Fibroblast of lung (primary cell): ENCODE measurements around the gene GALNT11. TPM values are rescaled to one million over a fixed set of nuclear protein-coding genes. Genes with fewer than 3 reads are reported as not detected.

ENCODE experiments used
- DNase-seq, 2 donors: peaks; one replicate each; pipeline versions ENCODE4 v3.0.0 to v3.0.0-alpha.2; 2010; ENCODE audit warnings: low read depth in 2 of 2
- H2AFZ ChIP-seq: 2 replicates; pipeline ENCODE4 v1.5.1; 2012; ENCODE audit warnings: low read length, control low read depth, inconsistent platforms
- H3K27ac ChIP-seq: 2 replicates; pipeline ENCODE4 v1.5.1; 2011; ENCODE audit warnings: low read length, control low read depth; ENCODE audit not compliant: insufficient read depth
- H3K27me3 ChIP-seq: 2 replicates; pipeline ENCODE4 v1.5.1; 2011; ENCODE audit warnings: mild to moderate bottlenecking, low read length; ENCODE audit not compliant: control insufficient read depth, insufficient read depth
- H3K36me3 ChIP-seq: 2 replicates; pipeline ENCODE4 v1.5.1; 2011; ENCODE audit warnings: low read length; ENCODE audit not compliant: control insufficient read depth, insufficient read depth
- H3K4me1 ChIP-seq: 2 replicates; pipeline ENCODE4 v1.5.1; 2011; ENCODE audit warnings: low read length; ENCODE audit not compliant: control insufficient read depth, insufficient read depth; ENCODE audit errors: extremely low read depth
- H3K4me2 ChIP-seq: 2 replicates; pipeline ENCODE4 v1.5.1; 2011; ENCODE audit warnings: low read length, control low read depth; ENCODE audit not compliant: insufficient read depth; ENCODE audit errors: extremely low read depth
- H3K4me3 ChIP-seq, 4 experiments: fragments of 200-600 bp in 1 of 4; sonication (generic) in 1 of 4; replicated peaks in 1 of 4; 2 replicates each; pipeline ENCODE4 v1.5.1; 2011 to 2016; ENCODE audit warnings: low read length in 4 of 4, low read depth in 3 of 4, mild to moderate bottlenecking in 3 of 4, control low read depth in 2 of 4, inconsistent platforms in 1 of 4, mixed read lengths in 1 of 4; ENCODE audit not compliant: insufficient read depth in 1 of 4; ENCODE audit errors: control extremely low read depth in 1 of 4
- H3K79me2 ChIP-seq: 2 replicates; pipeline ENCODE4 v1.5.1; 2012; ENCODE audit warnings: mild to moderate bottlenecking, low read length, inconsistent platforms; ENCODE audit not compliant: control insufficient read depth, insufficient read depth
- H3K9ac ChIP-seq: 2 replicates; pipeline ENCODE4 v1.5.1; 2011; ENCODE audit warnings: mild to moderate bottlenecking, low read length, control low read depth; ENCODE audit not compliant: insufficient read depth
- H3K9me3 ChIP-seq: 2 replicates; pipeline ENCODE4 v1.5.1; 2012; ENCODE audit warnings: low read depth, low read length; ENCODE audit not compliant: control insufficient read depth, insufficient read depth
- H4K20me1 ChIP-seq: 2 replicates; pipeline ENCODE4 v1.5.1; 2011; ENCODE audit warnings: low read length; ENCODE audit not compliant: control insufficient read depth, insufficient read depth; ENCODE audit errors: extremely low read depth
- EZH2 ChIP-seq: IDR thresholded peaks from 2 replicates; pipeline ENCODE4 v1.5.1; 2012; ENCODE audit warnings: low read length, control low read depth, mild to moderate bottlenecking; ENCODE audit errors: missing control alignments
- polyA plus RNA-seq, 2 donors: library from polyadenylated mRNA; depleted of rRNA in 1 of 2; stranded (reverse) in 1 of 2; unstranded in 1 of 2; fragments of >200 nt; gene quantifications; 2 replicates each; pipeline ENCODE4 v1.2.1, GENCODE V29; 2011 to 2012; ENCODE audit warnings: missing spikeins in 1 of 2
- total RNA-seq: library from RNA; depleted of rRNA; stranded (reverse); fragments of >200 nt; gene quantifications from 2 replicates; pipeline ENCODE4 v1.2.1, GENCODE V29; 2014
- TF ChIP-seq, protein P1 (sequence below), 2 donors: IDR thresholded peaks in 1 of 2; conservative IDR thresholded peaks in 1 of 2; 1 replicate in 1 of 2; 2 replicates in 1 of 2; pipeline ENCODE4 v1.5.1; 2011 to 2012; ENCODE audit warnings: low read length in 2 of 2, control low read depth in 1 of 2, inconsistent platforms in 1 of 2, low read depth in 1 of 2, mild to moderate bottlenecking in 1 of 2

The GALNT11 gene
- total and polyA plus RNA-seq, 2 donors (not counting 1 experiment from before 2014, with no cell fraction given): 43.8 to 56.3 TPM

GRCh38 chr7:152140067-152140466, 114.6 kb downstream of the GALNT11 start:
- H3K9me3 ChIP-seq: no peaks in the 10 kb centered on the region
- H4K20me1 ChIP-seq: no peaks in the 10 kb centered on the region
- H3K4me2 ChIP-seq: no peak overlapping the region
- H3K27me3 ChIP-seq: no peaks in the 10 kb centered on the region
- no peak overlapping the region for H3K9ac ChIP-seq
- H3K27ac ChIP-seq: no peak overlapping the region
- TF ChIP-seq, protein P1, sequence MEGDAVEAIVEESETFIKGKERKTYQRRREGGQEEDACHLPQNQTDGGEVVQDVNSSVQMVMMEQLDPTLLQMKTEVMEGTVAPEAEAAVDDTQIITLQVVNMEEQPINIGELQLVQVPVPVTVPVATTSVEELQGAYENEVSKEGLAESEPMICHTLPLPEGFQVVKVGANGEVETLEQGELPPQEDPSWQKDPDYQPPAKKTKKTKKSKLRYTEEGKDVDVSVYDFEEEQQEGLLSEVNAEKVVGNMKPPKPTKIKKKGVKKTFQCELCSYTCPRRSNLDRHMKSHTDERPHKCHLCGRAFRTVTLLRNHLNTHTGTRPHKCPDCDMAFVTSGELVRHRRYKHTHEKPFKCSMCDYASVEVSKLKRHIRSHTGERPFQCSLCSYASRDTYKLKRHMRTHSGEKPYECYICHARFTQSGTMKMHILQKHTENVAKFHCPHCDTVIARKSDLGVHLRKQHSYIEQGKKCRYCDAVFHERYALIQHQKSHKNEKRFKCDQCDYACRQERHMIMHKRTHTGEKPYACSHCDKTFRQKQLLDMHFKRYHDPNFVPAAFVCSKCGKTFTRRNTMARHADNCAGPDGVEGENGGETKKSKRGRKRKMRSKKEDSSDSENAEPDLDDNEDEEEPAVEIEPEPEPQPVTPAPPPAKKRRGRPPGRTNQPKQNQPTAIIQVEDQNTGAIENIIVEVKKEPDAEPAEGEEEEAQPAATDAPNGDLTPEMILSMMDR (conservative IDR thresholded peaks at IDR 0.05 in 1 of 2, IDR thresholded peaks at IDR 0.05 in 1 of 2; ENCODE audit: low read depth in 1 of 2, low read length in 2 of 2): no peak
- TF ChIP-seq EZH2: no peak
- no peaks in the 10 kb centered on the region for H3K4me1 ChIP-seq
- DNase-seq: no peak
- H3K36me3 ChIP-seq: peaks cover 24% of the 10 kb centered on the region
- no peak overlapping the region for H2AFZ ChIP-seq
- no peak overlapping the region for H3K4me3 ChIP-seq
- H3K79me2 ChIP-seq: no peaks in the 10 kb centered on the region

GRCh38 chr7:152140560-152140959, 115.1 kb downstream of the GALNT11 start:
- no peak overlapping the region for H2AFZ ChIP-seq
- H3K79me2 ChIP-seq: no peaks in the 10 kb centered on the region
- H3K27me3 ChIP-seq: no peaks in the 10 kb centered on the region
- no peak overlapping the region for H3K27ac ChIP-seq
- no peaks in the 10 kb centered on the region for H3K9me3 ChIP-seq
- TF ChIP-seq, protein P1 (conservative IDR thresholded peaks at IDR 0.05 in 1 of 2, IDR thresholded peaks at IDR 0.05 in 1 of 2; ENCODE audit: low read depth in 1 of 2, low read length in 2 of 2): no peak
- no peak for TF ChIP-seq EZH2
- H4K20me1 ChIP-seq: no peaks in the 10 kb centered on the region
- no peak overlapping the region for H3K9ac ChIP-seq
- H3K4me1 ChIP-seq: no peaks in the 10 kb centered on the region
- no peak overlapping the region for H3K4me2 ChIP-seq
- no peak for DNase-seq
- H3K4me3 ChIP-seq: no peak overlapping the region
- H3K36me3 ChIP-seq: peaks cover 24% of the 10 kb centered on the region

- Histone ChIP-seq H3K4me1 (peaks cover 2% of the 10 kb centered on the region), H4K20me1 (no peaks in the 10 kb centered on the region), H3K4me2 (no peak overlapping the region), H3K27ac (no peak overlapping the region), H3K9me3 (no peaks in the 10 kb centered on the region), H2AFZ (no peak overlapping the region), H3K79me2 (no peaks in the 10 kb centered on the region), H3K9ac (no peak overlapping the region), H3K36me3 (peaks cover 27% of the 10 kb centered on the region), H3K4me3 (no peak overlapping the region), H3K27me3 (no peaks in the 10 kb centered on the region)
- TF ChIP-seq, protein P1 (conservative IDR thresholded peaks at IDR 0.05 in 1 of 2, IDR thresholded peaks at IDR 0.05 in 1 of 2; ENCODE audit: low read depth in 1 of 2, low read length in 2 of 2): no peak
- TF ChIP-seq EZH2: no peak
- DNase-seq: no peak
Measured at GRCh38 chr7:152142976-152143595, 117.6 kb downstream of the GALNT11 start.
